PC-9 (cell line): ENCODE results near the gene RNF4. TPM values are rescaled to one million over a fixed set of nuclear protein-coding genes. Genes with fewer than 3 reads are reported as not detected.

Source experiments
- BruUV-seq: library from RNA; stranded (reverse); fragments of 400-500 nt; replicated peaks from 2 replicates; lab custom pipeline; 2021; lab: Mats Ljungman, UMichigan
- CTCF ChIA-PET: fragments of 300-600 bp; sonication (Branson Sonifier 250); formaldehyde crosslinking; loops from one replicate; lab custom pipeline; 2022; ENCODE audit warnings: antibody characterized with exemption; lab: Charles Lee
- POLR2A ChIA-PET: fragments of 300-600 bp; sonication (Branson Sonifier 250); formaldehyde crosslinking; loops from one replicate; lab custom pipeline; 2022; ENCODE audit warnings: antibody characterized with exemption; ENCODE audit not compliant: unreplicated experiment; lab: Charles Lee
- DNase-seq, 2 experiments: peaks; one replicate each; pipeline versions ENCODE4 v3.0.0 to v3.0.0-alpha.2; 2015 to 2022; ENCODE audit warnings: mixed read lengths in 1 of 2
- H2AFZ ChIP-seq: fragments of 200-600 bp; sonication (generic); 2 replicates; pipeline ENCODE4 v1.8.1; 2017; ENCODE audit warnings: antibody characterized with exemption
- H3F3A ChIP-seq: fragments of 200-600 bp; sonication (generic); 2 replicates; pipeline ENCODE4 v1.8.1; 2017; ENCODE audit warnings: antibody characterized with exemption, mild to moderate bottlenecking, low read depth; ENCODE audit not compliant: insufficient read depth
- H3K27ac ChIP-seq: fragments of 200-600 bp; sonication (generic); 2 replicates; pipeline ENCODE4 v1.6.1; 2016; ENCODE audit warnings: mixed run types
- H3K27me3 ChIP-seq: fragments of 200-600 bp; sonication (generic); 2 replicates; pipeline ENCODE4 v1.6.1; 2016; ENCODE audit warnings: low read depth, mixed run types; ENCODE audit not compliant: insufficient read depth
- H3K36me3 ChIP-seq: fragments of 200-600 bp; sonication (generic); 2 replicates; pipeline ENCODE4 v1.6.1; 2016; ENCODE audit warnings: low read depth, mixed run types
- H3K4me1 ChIP-seq: fragments of 200-600 bp; sonication (generic); replicated peaks from 2 replicates; pipeline ENCODE4 v1.6.1; 2016; ENCODE audit warnings: mixed run types; ENCODE audit not compliant: insufficient read depth
- H3K4me2 ChIP-seq: fragments of 200-600 bp; sonication (generic); 2 replicates; pipeline ENCODE4 v1.6.1; 2017; ENCODE audit warnings: mixed run types
- H3K4me3 ChIP-seq: fragments of 200-600 bp; sonication (generic); 2 replicates; pipeline ENCODE4 v1.6.1; 2016; ENCODE audit warnings: mixed run types
- H3K79me2 ChIP-seq: fragments of 200-600 bp; sonication (generic); 2 replicates; pipeline ENCODE4 v1.6.1; 2017; ENCODE audit warnings: low read depth, mixed run types
- H3K9me2 ChIP-seq: fragments of 200-600 bp; sonication (generic); 2 replicates; pipeline ENCODE4 v1.8.1; 2017; ENCODE audit warnings: mild to moderate bottlenecking; ENCODE audit not compliant: insufficient read depth
- H3K9me3 ChIP-seq: fragments of 200-600 bp; sonication (generic); 2 replicates; pipeline ENCODE4 v1.8.1; 2016; ENCODE audit warnings: low read depth; ENCODE audit not compliant: insufficient read depth
- H4K20me1 ChIP-seq: fragments of 200-600 bp; sonication (generic); 2 replicates; pipeline ENCODE4 v1.8.1; 2017; ENCODE audit not compliant: insufficient read depth
- EZH2 ChIP-seq: fragments of 200-600 bp; sonication (generic); IDR thresholded peaks from 2 replicates; pipeline ENCODE4 v1.8.0; 2017; ENCODE audit warnings: antibody characterized with exemption, low read depth
- intact Hi-C: fragments of 100-400 bp; cut with micrococcal nuclease; formaldehyde crosslinking; loops from one replicate; pipeline ENCODE4 v1.10.0; 2022; ENCODE audit not compliant: unreplicated experiment
- total RNA-seq: library from RNA; stranded (reverse); gene quantifications from 2 replicates; pipeline ENCODE4 v1.2.3, GENCODE V29; 2021
- TF ChIP-seq, protein P1 (sequence below): fragments of 200-600 bp; sonication (generic); conservative IDR thresholded peaks from 2 replicates; pipeline ENCODE4 v1.6.1; 2017; ENCODE audit warnings: mixed run types, antibody characterized with exemption, mild to moderate bottlenecking, moderate library complexity

RNF4 gene
- total RNA-seq, 1 experiment from 2014 or later = 63.5 TPM

DNA sequence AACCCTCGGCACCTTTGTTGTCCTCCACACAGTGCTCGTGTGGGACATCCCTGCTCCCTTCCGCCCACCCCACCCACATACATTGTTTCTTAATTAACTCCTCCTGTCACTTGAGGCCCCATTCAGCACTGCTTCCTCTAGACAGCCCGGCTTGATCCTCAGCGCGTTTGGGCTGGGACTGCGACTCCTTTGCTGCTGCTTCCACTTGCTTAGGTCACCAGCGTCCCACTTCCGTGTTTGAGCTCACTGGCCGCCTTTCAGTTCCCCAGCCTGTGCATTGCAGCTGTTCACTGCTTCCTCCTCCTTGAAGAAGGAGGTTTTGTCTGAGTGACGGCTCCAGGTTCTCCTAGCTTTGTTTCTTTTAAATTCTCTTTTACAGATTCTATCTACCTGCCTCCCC lies 16.1 kb downstream of the RNF4 start:
- Histone ChIP-seq H3K27me3 (no peaks in the 10 kb centered on the region), H4K20me1 (peaks cover 79% of the 10 kb centered on the region), H3K4me1 (0 out of 2 replicates have a peak, but pooled peaks cover 1% of the 10 kb centered on the region), H3K79me2 (peaks cover 87% of the 10 kb centered on the region), H3K4me2 (no peak overlapping the region), H3K9me2 (no peaks in the 10 kb centered on the region), H3F3A (peaks cover 3% of the 10 kb centered on the region; the same call in 1 of the 2 replicates), H3K36me3 (no peaks in the 10 kb centered on the region), H3K4me3 (no peak overlapping the region), H3K9me3 (no peaks in the 10 kb centered on the region), H2AFZ (no peak overlapping the region), H3K27ac (no peak overlapping the region)
- TF ChIP-seq, protein P1, sequence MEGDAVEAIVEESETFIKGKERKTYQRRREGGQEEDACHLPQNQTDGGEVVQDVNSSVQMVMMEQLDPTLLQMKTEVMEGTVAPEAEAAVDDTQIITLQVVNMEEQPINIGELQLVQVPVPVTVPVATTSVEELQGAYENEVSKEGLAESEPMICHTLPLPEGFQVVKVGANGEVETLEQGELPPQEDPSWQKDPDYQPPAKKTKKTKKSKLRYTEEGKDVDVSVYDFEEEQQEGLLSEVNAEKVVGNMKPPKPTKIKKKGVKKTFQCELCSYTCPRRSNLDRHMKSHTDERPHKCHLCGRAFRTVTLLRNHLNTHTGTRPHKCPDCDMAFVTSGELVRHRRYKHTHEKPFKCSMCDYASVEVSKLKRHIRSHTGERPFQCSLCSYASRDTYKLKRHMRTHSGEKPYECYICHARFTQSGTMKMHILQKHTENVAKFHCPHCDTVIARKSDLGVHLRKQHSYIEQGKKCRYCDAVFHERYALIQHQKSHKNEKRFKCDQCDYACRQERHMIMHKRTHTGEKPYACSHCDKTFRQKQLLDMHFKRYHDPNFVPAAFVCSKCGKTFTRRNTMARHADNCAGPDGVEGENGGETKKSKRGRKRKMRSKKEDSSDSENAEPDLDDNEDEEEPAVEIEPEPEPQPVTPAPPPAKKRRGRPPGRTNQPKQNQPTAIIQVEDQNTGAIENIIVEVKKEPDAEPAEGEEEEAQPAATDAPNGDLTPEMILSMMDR = no peak
- no peak for TF ChIP-seq EZH2
- ChIA-PET POLR2A (interaction anchor here (0.7 kb wide), 1 partner anchor 163 kb away, joined by 5 read pairs; no protein-coding TSS in a partner anchor), CTCF (no interaction called here)
- DNase-seq = no peak
- BruUV-seq = no TSS peak
- intact Hi-C loops = no loop called here

DNA sequence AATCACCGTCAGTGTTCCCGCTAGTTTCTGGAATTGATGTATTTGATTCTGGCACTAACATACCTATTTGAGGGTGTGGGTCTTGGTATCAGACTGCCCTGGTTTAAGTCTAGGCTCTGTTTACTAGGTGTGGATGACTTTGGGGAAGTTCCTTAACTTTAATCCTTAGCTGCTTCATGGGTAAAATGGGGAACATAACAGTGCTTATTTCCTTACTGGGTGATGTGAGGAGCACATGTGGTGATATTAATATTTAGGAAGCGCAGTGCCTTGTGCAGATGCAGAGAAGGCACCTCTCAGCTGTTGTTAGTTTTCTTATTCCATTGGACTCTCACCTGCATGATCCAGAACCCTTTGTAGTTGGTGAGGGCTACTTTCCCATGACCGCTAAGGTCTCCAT lies 17.1 kb downstream of the RNF4 start:
- TF ChIP-seq EZH2 = no peak
- TF ChIP-seq, protein P1 = no peak
- POLR2A ChIA-PET = no interaction called here

DNA sequence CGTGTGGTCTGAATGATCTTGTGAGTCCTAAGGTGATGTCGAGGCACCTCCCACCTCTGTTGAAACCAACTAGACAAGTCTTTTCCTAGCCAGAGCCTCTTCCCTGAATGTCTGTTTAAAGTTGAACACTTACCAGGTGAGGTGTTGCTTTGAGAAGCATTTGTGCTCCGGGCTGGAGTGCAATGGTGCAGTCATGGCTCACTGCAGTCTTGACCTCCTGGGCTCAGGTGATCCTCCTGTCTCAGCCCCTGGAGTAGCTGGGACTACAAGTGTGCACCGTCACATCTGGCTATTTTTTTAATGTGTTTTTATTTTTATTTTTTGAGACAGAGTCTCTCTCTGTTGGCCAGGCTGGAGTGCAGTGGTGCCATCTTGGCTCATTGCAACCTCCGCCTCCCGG lies 18.1 kb downstream of the RNF4 start:
- no TSS peak for BruUV-seq
- peaks cover 6% of the 10 kb centered on the region; the same call in 1 of the 2 replicates for H3F3A ChIP-seq
- H3K9me3 ChIP-seq = no peaks in the 10 kb centered on the region
- H4K20me1 ChIP-seq = peaks cover 60% of the 10 kb centered on the region
- intact Hi-C loops = no loop called here
- no peak overlapping the region for H2AFZ ChIP-seq
- TF ChIP-seq, protein P1 = no peak
- TF ChIP-seq EZH2 = no peak
- no peak overlapping the region for H3K4me3 ChIP-seq
- 0 out of 2 replicates have a peak, but pooled peaks cover 8% of the 10 kb centered on the region for H3K36me3 ChIP-seq
- H3K4me1 ChIP-seq = 0 out of 2 replicates have a peak, but pooled peaks cover 5% of the 10 kb centered on the region
- POLR2A ChIA-PET = no interaction called here
- H3K27ac ChIP-seq = no peak overlapping the region
- H3K27me3 ChIP-seq = no peaks in the 10 kb centered on the region
- peaks cover 77% of the 10 kb centered on the region for H3K79me2 ChIP-seq
- no peak for DNase-seq
- H3K4me2 ChIP-seq = no peak overlapping the region
- H3K9me2 ChIP-seq = no peaks in the 10 kb centered on the region
- CTCF ChIA-PET = no interaction called here

More for the DNA sequence above, 17.1 kb downstream of the RNF4 start:
- Histone ChIP-seq H3K4me1 (0 out of 2 replicates have a peak, but pooled peaks cover 5% of the 10 kb centered on the region), H3K4me2 (no peak overlapping the region), H3K9me3 (no peaks in the 10 kb centered on the region), H3K27ac (no peak overlapping the region), H3K4me3 (no peak overlapping the region), H4K20me1 (peaks cover 71% of the 10 kb centered on the region), H2AFZ (no peak overlapping the region), H3F3A (peaks cover 6% of the 10 kb centered on the region; the same call in 1 of the 2 replicates), H3K79me2 (peaks cover 79% of the 10 kb centered on the region), H3K36me3 (0 out of 2 replicates have a peak, but pooled peaks cover 3% of the 10 kb centered on the region), H3K27me3 (no peaks in the 10 kb centered on the region), H3K9me2 (no peaks in the 10 kb centered on the region)
- DNase-seq = no peak
- no TSS peak for BruUV-seq
- intact Hi-C loops = no loop called here
- CTCF ChIA-PET = no interaction called here
